BLaER1 treated with 17β-estradiol and CSF1 and Interleukin-3, amounts not matched to agents 10 nM and 100 nM (cell line): ENCODE data around the gene TGFBR3.
A peak's percentile ranks its signal among the peaks of the same experiment; 100 is the strongest.

Experiments
- H3K27ac ChIP-seq, 11 experiments: shearing (Covaris generic); formaldehyde crosslinking; 2 replicates each; pipeline ENCODE4 v1.8.1; 2022
- H3K27me3 ChIP-seq, 11 experiments: shearing (Covaris generic); formaldehyde crosslinking; 2 replicates each; pipeline ENCODE4 v1.8.1; 2022
- H3K36me3 ChIP-seq, 11 experiments: shearing (Covaris generic); formaldehyde crosslinking; 2 replicates each; pipeline ENCODE4 v1.8.1; 2022
- H3K4me1 ChIP-seq, 10 experiments: shearing (Covaris generic); formaldehyde crosslinking; 2 replicates each; pipeline ENCODE4 v1.8.1; 2022
- H3K4me2 ChIP-seq, 11 experiments: shearing (Covaris generic); formaldehyde crosslinking; 2 replicates each; pipeline ENCODE4 v1.8.1; 2022
- H3K4me3 ChIP-seq, 10 experiments: shearing (Covaris generic); formaldehyde crosslinking; 2 replicates each; pipeline ENCODE4 v1.8.1; 2022
- H3K9ac ChIP-seq, 11 experiments: shearing (Covaris generic); formaldehyde crosslinking; 2 replicates each; pipeline ENCODE4 v1.8.1; 2022
- H3K9me3 ChIP-seq, 11 experiments: shearing (Covaris generic); formaldehyde crosslinking; replicated peaks in 1 of 11; 2 replicates each; pipeline ENCODE4 v1.8.1; 2022
- H4K20me1 ChIP-seq, 11 experiments: shearing (Covaris generic); formaldehyde crosslinking; 2 replicates each; pipeline ENCODE4 v1.8.1; 2022
- Cebpa-rat ChIP-seq, 11 experiments: shearing (Covaris generic); IDR thresholded peaks; 2 replicates each; pipeline ENCODE4 v1.8.1; 2022

The TGFBR3 gene

DNA sequence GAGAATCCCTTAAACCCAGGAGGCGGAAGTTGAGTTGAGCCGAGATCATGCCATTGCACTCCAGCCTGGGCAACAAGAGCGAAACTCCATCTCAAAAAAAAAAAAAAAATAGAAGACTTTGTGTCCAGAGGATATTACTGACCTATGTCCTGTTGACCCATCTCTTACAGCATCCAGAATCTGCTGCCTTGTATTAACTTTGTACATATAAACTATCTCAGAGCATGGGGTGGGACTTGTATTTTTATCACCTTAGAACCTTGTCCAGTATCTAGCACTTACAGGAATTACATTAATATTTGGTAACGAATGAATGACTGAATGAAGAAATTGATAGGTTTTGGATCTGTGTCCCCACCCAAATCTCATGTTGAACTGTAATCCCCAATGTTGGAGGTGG lies 117.8 kb downstream of the TGFBR3 start:
- peak overlapping the region in 2 of 11 experiments; percentile 67; a peak in 4 of 22 replicates for H3K4me2 ChIP-seq
- H3K9me3 ChIP-seq: peaks cover 0 to 9% (median 0%) of the 10 kb centered on the region in 11 experiments; a peak in 2 of 22 replicates
- no peak overlapping the region for H3K27ac ChIP-seq
- no peak overlapping the region for H3K4me3 ChIP-seq
- H3K36me3 ChIP-seq: 0 out of 22 replicates have a peak, but pooled peaks cover 0 to 3% (median 0%) of the 10 kb centered on the region in 11 experiments
- TF ChIP-seq Cebpa-rat (IDR thresholded peaks at IDR 0.05): no peak
- H4K20me1 ChIP-seq: no peaks in the 10 kb centered on the region
- no peak overlapping the region for H3K9ac ChIP-seq
- no peaks in the 10 kb centered on the region for H3K27me3 ChIP-seq
- peaks cover 9 to 19% (median 16%) of the 10 kb centered on the region in 10 experiments; a peak in 19 of 20 replicates for H3K4me1 ChIP-seq

DNA sequence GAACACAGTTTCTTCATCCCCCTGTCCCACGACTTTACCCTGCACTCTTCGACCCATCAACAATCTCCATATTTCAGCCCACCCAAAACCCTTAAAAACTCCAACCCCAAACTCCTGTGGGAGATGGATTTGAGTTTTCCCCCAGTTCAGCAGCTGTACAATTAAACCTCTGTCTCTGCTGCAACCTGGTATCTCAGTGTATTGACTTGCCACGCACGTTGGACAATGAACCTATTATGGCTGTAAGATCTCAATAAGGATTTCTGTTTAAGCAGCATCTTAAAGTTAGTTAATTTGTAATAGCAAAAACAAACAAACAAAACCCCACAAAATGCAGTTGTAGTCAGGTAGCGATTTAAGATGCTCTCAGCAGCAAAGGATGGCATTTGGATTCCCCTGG lies 119.1 kb downstream of the TGFBR3 start:
- no peak overlapping the region for H3K4me3 ChIP-seq
- no peak overlapping the region for H3K4me2 ChIP-seq
- peaks cover 0 to 6% (median 0%) of the 10 kb centered on the region in 11 experiments; a peak in 2 of 22 replicates for H3K9me3 ChIP-seq
- no peaks in the 10 kb centered on the region for H3K27me3 ChIP-seq
- H3K4me1 ChIP-seq: peaks cover 9 to 19% (median 16%) of the 10 kb centered on the region in 10 experiments; a peak in 19 of 20 replicates
- H3K9ac ChIP-seq: no peak overlapping the region
- 0 out of 22 replicates have a peak, but pooled peaks cover 0 to 2% (median 0%) of the 10 kb centered on the region in 11 experiments for H3K36me3 ChIP-seq
- TF ChIP-seq Cebpa-rat (IDR thresholded peaks at IDR 0.05): no peak
- H3K27ac ChIP-seq: no peak overlapping the region
- H4K20me1 ChIP-seq: no peaks in the 10 kb centered on the region

DNA sequence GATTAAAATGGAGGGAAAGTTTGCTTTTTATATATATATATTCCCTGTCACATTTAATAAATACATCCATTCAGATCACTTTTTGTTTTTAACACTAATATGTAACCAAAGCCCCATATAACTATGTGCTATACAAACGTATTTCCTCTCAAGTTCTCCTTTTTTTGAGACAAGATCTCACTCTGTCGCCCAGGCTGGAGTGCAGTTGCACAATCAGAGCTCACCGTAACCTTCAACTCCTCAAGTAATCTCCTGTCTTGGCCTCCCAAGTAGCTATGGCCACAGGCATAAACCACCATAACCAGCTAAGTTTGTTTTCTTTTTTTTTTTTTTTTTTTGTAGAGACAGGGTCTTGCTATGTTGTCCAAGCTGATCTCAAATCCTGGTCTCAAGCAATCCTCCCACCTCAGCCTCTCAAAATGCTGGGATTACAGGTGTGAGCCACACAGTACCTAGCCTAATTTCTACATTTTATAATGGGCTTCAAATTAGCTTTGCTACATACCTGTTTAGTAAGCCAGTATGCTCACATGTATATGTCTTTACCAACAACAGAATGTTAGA lies 120.0 kb downstream of the TGFBR3 start:
- no peak overlapping the region for H3K9ac ChIP-seq
- no peaks in the 10 kb centered on the region for H3K27me3 ChIP-seq
- H3K4me2 ChIP-seq: no peak overlapping the region
- peaks cover 0 to 4% (median 0%) of the 10 kb centered on the region in 11 experiments; a peak in 1 of 22 replicates for H3K9me3 ChIP-seq
- H3K36me3 ChIP-seq: no peaks in the 10 kb centered on the region
- H3K27ac ChIP-seq: no peak overlapping the region
- peaks cover 9 to 28% (median 16%) of the 10 kb centered on the region in 10 experiments; a peak in 19 of 20 replicates for H3K4me1 ChIP-seq
- no peaks in the 10 kb centered on the region for H4K20me1 ChIP-seq
- H3K4me3 ChIP-seq: no peak overlapping the region
- TF ChIP-seq Cebpa-rat (IDR thresholded peaks at IDR 0.05): peak in 2 of 11 experiments; percentile 29 to 37; a peak in 2 of 22 replicates

DNA sequence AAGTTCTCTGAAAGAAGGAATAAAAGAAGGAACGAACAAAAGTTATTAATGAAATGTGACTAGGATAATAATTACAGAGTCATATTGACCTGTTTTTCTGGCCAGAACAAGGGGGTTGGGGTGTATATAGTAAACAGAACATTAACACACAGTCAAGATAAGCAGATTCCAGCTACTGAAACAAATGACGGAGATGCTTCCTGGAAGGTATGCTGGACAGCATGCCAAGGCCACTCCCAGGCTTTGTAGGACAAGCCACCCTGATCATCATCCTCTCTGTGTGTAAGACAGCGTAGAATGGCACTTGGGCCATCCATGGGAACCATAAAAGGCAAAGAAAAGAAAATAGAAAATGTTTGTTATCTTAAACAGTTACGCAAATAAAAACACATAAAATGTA lies 120.7 kb downstream of the TGFBR3 start:
- peaks cover 0 to 4% (median 0%) of the 10 kb centered on the region in 11 experiments; a peak in 1 of 22 replicates for H3K9me3 ChIP-seq
- H3K4me3 ChIP-seq: no peak overlapping the region
- H3K9ac ChIP-seq: no peak overlapping the region
- H4K20me1 ChIP-seq: no peaks in the 10 kb centered on the region
- no peak overlapping the region for H3K4me2 ChIP-seq
- H3K4me1 ChIP-seq: peaks cover 9 to 28% (median 16%) of the 10 kb centered on the region in 10 experiments; a peak in 19 of 20 replicates
- no peak for TF ChIP-seq Cebpa-rat (IDR thresholded peaks at IDR 0.05)
- H3K27ac ChIP-seq: no peak overlapping the region
- H3K27me3 ChIP-seq: no peaks in the 10 kb centered on the region
- H3K36me3 ChIP-seq: no peaks in the 10 kb centered on the region

DNA sequence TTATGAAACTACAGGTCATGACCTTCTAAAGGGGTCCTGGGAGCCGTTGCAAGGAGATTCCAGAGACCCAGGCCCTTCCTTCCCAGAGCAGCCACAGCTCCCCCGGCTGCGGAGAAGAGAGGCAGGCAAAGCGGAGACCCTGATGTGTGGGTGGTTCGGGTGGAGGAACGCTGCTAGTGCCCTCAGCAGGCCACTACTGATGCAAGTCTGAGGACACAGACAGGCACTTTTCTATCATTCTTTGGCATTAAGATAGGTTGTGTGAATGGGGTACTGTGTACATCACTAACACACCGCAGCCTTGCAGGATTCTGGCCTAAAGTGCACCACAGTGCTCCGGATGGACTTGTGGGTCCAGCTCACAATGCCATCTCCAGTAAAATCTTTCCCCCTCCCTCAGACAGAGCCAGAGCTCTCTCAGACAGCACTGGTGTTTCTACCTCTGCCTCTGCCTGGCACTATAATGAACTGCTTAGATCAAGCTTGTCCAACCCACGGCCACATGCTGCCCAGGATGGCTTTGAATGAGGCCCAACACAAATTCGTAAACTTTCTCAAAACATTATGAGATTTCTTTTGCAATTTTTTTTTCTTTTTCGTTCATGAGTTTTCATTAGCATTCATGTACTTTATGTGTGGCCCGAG lies 121.4 kb downstream of the TGFBR3 start:
- Histone ChIP-seq H3K4me2 (no peak overlapping the region), H4K20me1 (no peaks in the 10 kb centered on the region), H3K27ac (no peak overlapping the region), H3K36me3 (no peaks in the 10 kb centered on the region), H3K4me3 (no peak overlapping the region), H3K27me3 (no peaks in the 10 kb centered on the region), H3K9ac (no peak overlapping the region), H3K4me1 (peaks cover 8 to 22% (median 10%) of the 10 kb centered on the region in 10 experiments; a peak in 19 of 20 replicates), H3K9me3 (peaks cover 0 to 4% (median 0%) of the 10 kb centered on the region in 11 experiments; a peak in 1 of 22 replicates)
- TF ChIP-seq Cebpa-rat (IDR thresholded peaks at IDR 0.05): no peak

DNA sequence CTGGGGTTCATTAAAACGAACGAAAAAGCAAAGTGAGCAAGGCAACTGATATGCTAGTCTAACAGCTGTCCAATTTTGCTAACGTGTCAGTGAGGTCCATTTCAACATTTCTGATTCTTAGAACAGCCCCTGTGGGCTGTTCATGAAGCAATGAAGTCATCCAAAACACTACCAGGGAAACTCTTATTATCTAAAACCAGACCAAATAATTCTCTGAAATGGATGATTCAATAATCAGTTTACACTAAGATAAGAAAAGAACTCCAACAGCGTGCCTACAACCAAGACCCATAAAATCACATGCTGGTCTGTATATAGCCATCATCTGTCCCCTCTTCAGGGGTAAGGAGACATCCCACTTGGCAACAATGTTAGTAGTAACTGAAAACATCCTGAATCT lies 122.7 kb downstream of the TGFBR3 start:
- Histone ChIP-seq H3K27ac (no peak overlapping the region), H3K4me1 (peaks cover 0 to 9% (median 0%) of the 10 kb centered on the region in 10 experiments; a peak in 5 of 20 replicates), H3K27me3 (no peaks in the 10 kb centered on the region), H4K20me1 (no peaks in the 10 kb centered on the region), H3K9ac (no peak overlapping the region), H3K9me3 (0 out of 22 replicates have a peak, but pooled peaks cover 0 to under 1% (median 0%) of the 10 kb centered on the region in 11 experiments), H3K36me3 (0 out of 22 replicates have a peak, but pooled peaks cover 0 to 3% (median 0%) of the 10 kb centered on the region in 11 experiments), H3K4me2 (no peak overlapping the region), H3K4me3 (no peak overlapping the region)
- no peak for TF ChIP-seq Cebpa-rat (IDR thresholded peaks at IDR 0.05)

DNA sequence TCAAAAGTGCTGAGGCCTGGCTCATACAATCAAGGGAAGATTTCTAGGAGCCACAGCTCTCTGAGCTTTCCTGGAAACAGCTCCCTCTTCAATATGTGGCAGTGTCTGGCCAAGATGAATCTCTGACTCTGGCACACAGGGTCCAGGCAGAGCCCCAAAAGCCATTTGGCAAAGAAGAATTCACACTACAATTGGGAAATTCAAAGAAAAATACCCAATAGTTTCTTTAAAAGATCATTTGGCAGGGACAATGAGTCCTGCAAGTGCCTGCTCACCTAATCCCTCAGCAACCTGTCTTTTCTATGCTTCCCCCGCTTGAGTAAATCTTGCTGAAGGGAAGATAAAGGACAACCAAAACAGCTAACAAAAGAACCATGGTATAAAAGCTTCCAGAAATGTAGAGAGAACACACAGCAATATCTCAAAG lies 124.6 kb downstream of the TGFBR3 start:
- no peak overlapping the region for H3K27ac ChIP-seq
- H3K4me1 ChIP-seq: peaks cover 0 to 9% (median 0%) of the 10 kb centered on the region in 10 experiments; a peak in 5 of 20 replicates

DNA sequence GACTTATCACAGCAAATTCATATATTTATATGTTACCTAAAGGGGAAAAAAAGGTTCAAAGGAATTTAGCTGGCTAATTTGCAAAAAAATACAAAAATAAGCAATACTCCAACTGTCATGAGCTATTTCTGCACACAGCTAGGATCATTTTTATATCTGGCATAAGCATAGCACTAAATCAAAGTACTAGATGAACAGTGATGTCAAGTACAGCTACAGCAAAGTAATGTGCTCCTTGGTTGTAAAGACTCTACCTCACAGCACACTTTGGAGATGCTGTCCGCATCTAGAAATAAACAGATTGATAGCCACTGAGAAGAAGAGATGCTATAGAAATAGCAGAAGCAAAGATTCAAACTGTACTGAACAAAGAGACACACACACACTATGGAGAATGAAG lies 125.4 kb downstream of the TGFBR3 start:
- H3K9me3 ChIP-seq: no peaks in the 10 kb centered on the region
- peaks cover 0 to 9% (median 0%) of the 10 kb centered on the region in 10 experiments; a peak in 5 of 20 replicates for H3K4me1 ChIP-seq
- TF ChIP-seq Cebpa-rat (IDR thresholded peaks at IDR 0.05): no peak
- H3K27ac ChIP-seq: no peak overlapping the region
- H3K4me2 ChIP-seq: no peak overlapping the region
- H4K20me1 ChIP-seq: no peaks in the 10 kb centered on the region
- 0 out of 22 replicates have a peak, but pooled peaks cover 0 to 4% (median 0%) of the 10 kb centered on the region in 11 experiments for H3K36me3 ChIP-seq
- H3K9ac ChIP-seq: no peak overlapping the region
- no peak overlapping the region for H3K4me3 ChIP-seq
- no peaks in the 10 kb centered on the region for H3K27me3 ChIP-seq

More for the DNA sequence above, 124.6 kb downstream of the TGFBR3 start:
- Histone ChIP-seq H3K4me2 (peak overlapping the region in 2 of 11 experiments; percentile 16 to 26; a peak in 4 of 22 replicates), H3K4me3 (no peak overlapping the region), H4K20me1 (no peaks in the 10 kb centered on the region), H3K36me3 (0 out of 22 replicates have a peak, but pooled peaks cover 0 to 4% (median 0%) of the 10 kb centered on the region in 11 experiments), H3K9me3 (no peaks in the 10 kb centered on the region), H3K9ac (no peak overlapping the region), H3K27me3 (no peaks in the 10 kb centered on the region)
- TF ChIP-seq Cebpa-rat (IDR thresholded peaks at IDR 0.05): no peak

DNA sequence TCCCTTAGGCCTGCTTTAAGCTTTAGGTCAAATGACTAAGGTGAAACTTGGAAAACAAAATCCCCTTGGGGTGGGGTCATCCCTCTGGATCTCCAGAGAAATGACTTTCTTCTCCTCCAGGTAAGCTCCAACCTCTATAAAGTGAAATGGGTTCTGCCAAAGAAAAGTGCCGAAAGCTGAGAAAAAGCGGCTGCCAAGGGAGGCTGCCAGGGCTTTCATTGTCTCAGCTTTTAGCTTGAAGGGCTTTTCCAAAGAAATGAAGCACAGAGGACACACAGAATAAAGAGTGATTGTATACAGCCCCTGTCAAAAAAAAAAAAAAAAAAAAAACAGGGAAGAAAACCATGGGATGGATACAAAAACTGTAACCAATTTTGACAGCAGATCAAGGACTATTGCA lies 126.9 kb downstream of the TGFBR3 start:
- no peaks in the 10 kb centered on the region for H3K27me3 ChIP-seq
- H3K4me2 ChIP-seq: no peak overlapping the region
- no peaks in the 10 kb centered on the region for H4K20me1 ChIP-seq
- TF ChIP-seq Cebpa-rat (IDR thresholded peaks at IDR 0.05): no peak
- H3K27ac ChIP-seq: no peak overlapping the region
- H3K9me3 ChIP-seq: no peaks in the 10 kb centered on the region
- no peak overlapping the region for H3K9ac ChIP-seq
- H3K36me3 ChIP-seq: 0 out of 22 replicates have a peak, but pooled peaks cover 0 to 4% (median 0%) of the 10 kb centered on the region in 11 experiments
- peaks cover 0 to 9% (median 0%) of the 10 kb centered on the region in 10 experiments; a peak in 5 of 20 replicates for H3K4me1 ChIP-seq
- H3K4me3 ChIP-seq: no peak overlapping the region
